HG03045 (cell line): ENCODE measurements around the gene MFGE8.
A peak's percentile ranks its signal among the peaks of the same experiment; 100 is the strongest.

ENCODE experiments used
- ATAC-seq: cut with Tn5 transposase; IDR thresholded peaks from one replicate; pipeline ENCODE4 v1.9.1; 2021; ENCODE audit warnings: mild to moderate bottlenecking, moderate library complexity; ENCODE audit not compliant: unreplicated experiment

Gene MFGE8

DNA sequence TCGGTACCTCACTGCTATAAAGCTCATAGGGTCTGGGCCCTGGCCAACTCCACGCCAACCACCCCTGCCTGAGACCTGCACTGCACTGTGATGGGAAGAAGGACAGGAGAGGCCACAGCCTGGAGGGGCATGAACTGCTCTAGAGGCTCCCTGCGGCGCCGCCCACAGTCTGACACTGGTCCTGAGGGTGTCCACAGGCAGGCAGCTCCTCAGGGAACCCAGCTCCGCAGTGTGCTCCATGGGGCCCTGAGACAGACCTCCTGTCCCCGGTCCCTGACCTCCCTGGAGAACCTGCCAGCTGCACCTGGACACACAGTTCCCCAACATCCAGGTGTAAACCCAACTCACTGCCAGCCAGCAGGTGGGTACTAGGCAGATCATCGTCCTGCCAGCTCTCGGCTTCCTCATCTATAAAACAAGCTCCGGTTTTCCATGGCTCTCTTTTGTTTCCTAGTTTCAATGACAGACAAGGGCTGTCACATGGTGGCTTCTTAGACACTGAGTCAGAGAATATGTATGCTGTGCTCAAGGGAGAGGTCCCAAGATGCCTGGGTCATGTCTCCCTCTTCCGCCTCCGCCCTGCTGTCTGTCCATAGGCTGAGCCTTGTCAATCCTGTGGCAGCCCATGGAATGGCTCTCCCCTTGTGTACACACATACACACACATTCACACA is 12.7 kb downstream of the MFGE8 start:
- ATAC-seq: no peak

DNA sequence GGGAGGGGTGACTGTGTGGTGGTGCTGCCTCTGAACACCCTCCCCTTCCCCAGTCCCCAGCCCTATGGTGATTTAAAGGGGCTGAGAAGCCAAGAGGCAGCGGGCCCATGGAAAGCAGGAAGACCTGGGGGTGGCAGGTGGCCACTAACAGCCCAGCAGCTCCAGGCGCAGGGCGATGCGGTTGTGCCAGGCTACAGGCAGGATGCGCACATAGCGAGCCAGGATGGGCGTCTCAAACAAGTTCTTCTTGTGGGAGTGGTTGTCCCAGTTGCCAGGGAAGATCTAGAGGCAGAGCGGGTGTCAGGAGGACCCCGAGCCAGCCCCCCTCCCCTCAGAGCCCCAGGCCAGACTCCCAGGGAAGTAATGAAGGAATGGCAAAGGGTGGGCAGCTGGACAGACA is 13.9 kb downstream of the MFGE8 start:
- no peak for ATAC-seq

DNA sequence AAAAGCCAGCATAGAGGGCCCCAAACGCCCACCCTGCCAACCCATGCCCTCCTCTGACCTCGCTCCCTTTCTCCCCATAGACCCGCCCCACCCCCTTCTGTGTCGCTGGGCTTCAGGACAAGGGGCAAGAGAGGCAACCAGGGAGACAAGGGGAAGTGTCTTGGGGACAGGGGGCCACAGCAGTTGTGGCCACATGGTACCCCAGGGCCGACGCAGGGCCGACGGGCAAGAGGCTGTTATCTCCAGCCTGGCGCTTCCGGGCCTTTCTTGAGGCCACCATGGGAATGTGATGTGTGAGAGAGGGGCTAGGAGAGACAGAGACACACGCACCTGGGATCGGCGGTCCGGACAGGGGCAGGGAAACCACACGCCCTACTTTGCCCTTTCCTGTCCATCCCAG is 14.4 kb downstream of the MFGE8 start:
- no peak for ATAC-seq

DNA sequence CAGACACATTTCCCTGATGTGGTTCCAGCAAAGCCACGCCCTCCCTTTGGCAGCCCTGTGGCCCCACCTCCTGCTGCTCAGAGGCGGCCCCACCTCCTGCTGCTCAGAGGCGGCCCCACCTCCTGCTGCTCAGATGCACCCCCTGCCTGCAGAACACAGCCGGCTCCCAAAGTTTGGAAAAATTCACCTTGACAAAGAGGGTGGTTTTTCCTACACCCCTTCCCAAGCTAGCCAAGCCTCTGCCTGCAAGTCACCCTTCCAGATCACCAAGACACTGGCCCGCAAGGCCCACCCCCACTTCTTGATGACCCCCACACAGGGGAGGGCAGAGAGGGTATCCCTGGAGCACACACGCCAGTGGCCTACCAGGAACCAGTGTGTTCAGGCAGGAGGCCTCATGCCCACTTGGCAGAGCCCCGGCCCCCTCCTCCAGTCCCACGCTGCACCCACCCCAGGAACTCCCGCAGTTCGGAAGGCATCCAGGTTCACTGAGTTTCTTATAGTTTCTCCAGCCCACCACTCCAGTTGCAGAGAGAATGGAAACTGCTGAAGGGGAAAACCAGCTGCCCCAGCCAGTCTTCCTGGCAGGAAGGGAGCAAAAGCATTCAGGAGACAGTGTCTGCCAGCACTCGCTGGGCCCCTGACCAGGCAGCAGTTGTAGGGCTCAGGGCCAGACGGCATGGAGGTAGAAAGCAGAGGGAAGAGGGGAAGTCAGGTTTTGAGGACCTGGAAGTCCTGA is 15.6 kb downstream of the MFGE8 start:
- ATAC-seq: peak; percentile 96

DNA sequence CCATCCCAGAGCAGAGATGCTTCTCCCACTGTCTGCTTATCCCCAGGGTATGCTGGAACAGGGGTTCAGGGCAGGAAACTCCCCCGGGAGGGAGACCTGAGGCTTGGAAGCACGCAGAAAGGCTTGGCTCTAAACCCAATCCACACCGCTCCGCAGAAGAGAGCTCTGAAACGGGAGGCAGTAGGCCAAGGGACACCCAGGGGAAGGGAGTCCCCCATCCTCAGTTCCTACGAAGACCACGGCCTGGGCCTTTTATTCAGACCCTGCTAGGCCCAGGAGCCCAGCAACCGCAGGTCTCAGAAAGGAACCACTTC is 16.1 kb downstream of the MFGE8 start:
- ATAC-seq: no peak

DNA sequence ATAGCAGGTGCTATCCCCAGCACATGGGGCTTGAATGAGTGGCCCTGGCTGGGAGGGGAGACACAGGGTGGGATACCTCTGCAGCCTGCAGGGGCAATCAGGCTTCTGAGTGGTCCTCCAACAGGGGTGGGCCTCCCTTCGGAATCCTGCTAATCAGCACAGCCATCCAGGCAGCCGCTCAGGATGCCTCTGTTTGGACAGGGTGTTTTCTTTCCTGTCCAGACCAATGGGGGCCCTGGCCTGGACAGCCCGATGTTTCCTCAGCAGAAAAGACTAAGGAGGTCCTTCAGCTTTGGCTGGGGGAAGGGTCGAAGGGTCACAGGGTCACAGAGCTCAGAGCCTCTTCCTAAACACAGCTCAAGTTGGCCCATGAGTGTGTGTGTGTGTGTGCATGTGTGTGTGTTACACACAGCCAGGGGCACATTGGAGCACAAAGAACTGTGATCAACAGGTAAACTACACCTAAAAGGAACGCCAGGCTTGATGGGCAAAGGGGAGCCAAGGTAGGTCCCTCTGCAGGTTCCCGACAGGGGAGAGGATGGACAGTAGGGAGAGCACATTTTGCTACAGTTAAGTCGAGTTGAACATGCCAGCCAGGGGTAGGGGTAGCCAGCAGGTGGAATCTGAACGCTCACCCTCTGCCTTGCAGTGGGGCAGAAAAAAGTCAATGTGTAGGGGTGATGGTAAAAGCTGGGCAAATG is 16.7 kb downstream of the MFGE8 start:
- ATAC-seq: no peak

DNA sequence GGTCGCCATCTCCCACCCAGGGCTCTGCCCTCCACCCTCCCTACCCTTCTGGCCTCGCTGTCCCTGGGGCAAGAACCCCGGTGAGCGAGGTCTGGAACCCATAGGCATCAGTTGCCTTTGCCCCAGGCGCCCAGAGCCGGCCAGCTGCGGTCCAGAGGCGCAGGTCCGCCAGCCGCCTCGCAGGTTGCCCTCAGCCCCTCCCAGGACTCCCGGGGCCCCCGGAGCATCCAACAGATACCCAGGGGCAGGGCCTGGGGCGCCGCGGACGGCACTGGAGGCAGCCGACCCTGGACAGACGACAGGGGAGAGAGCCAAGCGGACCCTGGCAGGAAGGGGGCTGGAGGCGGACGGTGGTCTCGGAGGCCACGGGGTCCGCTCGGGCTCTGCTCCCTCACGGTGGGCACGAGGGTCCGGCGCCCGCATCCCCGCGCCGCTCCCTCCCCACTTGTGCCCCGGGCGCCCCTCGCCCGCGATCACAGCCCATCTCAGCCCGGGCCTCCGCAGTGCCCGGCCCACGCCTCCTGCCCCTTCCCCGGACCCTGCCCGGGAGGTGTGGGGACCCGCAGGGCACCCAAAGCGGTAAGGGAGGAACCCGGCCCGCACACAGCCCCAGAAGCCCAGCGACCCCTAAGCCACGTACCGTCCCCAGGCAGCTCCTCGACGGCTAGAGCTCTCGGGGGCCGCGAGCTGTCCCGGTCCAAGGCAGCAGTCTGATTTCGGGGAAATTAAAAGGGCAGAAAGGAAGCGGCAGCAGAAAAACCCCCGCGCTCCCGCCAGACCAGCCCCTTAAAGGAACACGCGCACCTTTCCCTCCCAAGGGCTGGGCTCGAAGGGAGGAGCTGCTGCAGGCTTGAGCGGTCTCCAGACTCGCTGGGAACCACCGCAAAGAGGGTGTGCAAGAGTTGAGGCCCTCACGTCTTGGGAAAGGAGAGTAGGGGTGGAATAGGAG is 18.1 kb downstream of the MFGE8 start, which contains the start of gene HAPLN3:
Gene HAPLN3, minus strand, starts transcription at position 726 of the 949 bp plus-strand sequence. CDS start 8,246 bp downstream, outside the sequence.
- no peak for ATAC-seq

DNA sequence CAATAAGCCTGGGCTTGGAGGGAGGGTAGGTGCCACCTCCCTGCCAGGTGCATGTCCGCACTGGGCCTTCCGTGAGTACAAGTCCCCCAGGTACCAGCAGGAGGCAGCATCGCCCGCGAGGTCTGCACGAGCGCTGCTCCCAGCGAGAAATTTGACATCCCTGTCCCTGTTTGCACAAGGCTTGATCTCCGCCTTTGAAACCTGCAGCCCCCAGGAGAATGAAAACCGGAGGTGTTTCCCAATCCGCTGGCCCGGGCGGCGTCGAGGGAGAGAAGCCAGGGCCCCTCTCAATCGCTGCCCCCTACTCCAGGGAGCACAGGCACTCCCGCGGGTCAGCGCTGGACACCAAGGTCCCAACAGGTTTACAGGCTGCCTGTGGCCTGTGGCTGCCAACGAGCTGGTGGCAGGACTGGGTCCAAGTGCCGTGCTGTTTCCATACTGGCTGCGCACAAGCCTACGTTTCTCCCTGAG is 18.8 kb downstream of the MFGE8 start:
- peak; percentile 35 for ATAC-seq

DNA sequence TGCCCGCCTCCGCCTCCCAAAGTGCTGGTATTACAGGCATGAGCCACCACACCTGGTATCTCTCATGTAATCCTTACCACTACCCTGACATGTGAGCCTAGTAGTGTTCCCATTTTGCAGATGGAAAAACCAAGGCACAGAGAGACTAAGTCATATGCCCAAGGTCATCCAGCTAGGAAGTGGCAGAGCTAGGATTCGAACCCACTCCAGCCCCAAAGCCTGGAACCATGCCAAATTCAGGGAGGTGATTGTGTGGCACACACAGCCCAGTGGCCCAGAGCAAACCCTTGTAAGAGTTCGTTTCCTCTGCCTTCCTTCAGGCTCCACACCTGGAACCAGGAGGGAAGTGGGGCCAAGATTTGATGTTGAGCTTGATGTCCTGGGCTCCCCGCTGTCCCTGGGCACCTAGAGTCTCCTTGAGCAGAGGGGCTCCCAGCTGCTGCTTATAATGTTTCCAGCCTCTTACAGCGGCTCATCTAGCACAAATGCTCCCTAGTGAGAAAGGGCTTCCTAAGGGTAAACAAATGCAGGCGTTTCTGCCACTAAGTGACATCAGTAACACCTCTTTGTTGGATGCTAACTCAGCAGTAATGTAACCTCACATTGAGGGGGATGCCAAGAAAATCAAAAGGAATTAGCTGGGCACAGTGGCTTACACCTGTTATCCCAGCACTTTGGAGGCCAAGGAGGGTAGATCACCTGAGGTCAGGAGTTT is 21.5 kb downstream of the MFGE8 start:
- no peak for ATAC-seq

DNA sequence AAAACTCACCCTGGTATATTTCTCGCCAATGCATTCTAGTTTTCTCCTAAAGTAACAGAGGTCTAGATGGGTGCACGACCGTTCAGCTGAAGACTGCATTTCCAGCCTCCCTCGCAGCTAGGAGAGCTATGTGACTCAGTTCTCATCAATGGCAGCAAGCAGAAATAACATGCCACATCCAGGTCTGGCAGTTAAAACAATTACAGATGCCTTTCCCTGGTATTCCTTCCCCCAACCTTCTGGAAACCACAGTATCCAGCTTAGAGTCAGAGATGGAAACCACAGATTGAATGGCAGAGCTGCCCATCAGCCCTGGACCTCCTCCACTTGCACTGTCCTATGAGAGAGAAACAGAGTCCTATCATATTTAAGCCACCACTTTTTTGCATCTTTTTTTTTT is 22.7 kb downstream of the MFGE8 start:
- no peak for ATAC-seq

DNA sequence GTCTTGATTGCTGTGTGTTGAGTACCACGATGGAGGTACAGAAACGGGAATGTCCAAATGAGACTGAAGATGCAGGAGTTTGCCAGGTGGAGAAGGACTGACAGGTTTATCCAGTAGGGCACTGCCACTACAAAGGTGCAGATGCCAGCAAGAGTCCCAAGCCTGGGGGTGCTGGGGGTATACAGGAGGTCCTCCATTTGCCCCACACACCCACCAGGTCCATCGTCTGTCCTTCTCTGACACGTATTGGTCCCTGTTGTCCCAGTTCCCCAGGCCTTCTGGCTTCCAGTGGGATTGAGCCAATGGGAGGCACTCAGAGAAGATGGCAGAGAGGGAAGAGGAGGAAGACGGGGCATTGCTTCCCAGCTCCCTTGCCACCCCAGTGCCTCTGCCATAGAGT is 24.5 kb downstream of the MFGE8 start:
- ATAC-seq: no peak

DNA sequence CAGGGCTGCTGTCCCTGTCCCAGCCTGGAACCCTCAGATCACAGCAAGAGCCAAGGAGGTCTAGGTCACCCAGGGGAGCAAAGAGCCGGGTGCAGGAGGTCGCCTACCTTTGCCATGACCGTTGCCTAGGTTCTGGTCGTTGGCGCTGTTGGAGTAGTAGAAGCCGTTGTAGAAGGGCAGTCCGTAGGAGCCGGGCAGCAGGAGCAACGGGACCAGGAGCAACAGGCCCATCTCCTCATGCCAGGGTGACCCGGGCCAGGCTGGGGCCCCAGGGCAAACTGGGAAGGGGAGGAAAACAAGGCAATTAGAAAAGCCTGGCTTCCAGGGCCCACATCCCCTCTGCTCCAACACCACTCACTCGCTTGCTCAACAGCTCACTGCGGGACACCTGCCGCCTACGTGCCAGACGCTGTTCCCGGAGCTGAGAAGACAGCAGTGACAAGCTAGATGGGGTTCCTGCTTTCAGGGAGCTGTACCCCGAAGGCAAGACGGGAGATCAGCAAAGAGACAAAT is 26.1 kb downstream of the MFGE8 start:
- no peak for ATAC-seq

DNA sequence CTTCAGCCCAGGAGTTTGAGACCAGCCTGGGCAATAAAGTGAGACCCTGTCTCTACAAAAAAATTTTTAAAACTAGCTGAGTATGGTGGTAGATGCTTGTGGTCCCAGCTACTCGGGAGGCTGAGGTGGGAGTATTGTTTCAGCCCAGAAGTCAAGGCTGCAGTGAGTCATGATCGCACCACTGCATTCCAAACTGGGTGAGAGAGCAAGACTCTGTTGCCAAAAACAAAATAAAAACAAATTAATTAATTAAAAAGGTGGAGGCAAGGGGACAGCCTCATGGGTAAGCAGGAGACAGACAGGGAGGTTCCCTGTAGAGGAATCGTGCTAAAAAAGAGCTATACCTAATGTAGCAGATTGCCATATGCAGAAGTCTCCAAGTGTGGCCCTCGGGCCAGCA is 30.4 kb downstream of the MFGE8 start:
- no peak for ATAC-seq

DNA sequence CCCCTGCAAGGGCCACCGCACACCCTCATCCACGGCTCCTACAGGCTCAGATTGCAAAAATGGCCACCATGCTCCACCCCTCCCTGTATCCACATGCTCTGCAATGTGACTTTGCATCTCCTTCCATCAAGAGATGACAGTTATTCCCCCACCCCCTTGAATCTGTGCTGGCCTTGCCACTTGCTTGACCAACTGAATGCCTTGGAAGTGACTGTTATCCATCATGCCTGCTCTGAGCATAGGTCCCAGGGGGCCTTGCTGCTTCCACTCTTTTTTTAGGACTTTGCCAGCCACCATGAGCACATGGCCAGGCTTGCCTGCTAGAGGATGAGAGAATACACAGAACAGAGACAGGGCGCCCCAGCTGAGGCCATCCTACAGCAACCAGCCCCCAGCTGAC is 31.4 kb downstream of the MFGE8 start:
- no peak for ATAC-seq

DNA sequence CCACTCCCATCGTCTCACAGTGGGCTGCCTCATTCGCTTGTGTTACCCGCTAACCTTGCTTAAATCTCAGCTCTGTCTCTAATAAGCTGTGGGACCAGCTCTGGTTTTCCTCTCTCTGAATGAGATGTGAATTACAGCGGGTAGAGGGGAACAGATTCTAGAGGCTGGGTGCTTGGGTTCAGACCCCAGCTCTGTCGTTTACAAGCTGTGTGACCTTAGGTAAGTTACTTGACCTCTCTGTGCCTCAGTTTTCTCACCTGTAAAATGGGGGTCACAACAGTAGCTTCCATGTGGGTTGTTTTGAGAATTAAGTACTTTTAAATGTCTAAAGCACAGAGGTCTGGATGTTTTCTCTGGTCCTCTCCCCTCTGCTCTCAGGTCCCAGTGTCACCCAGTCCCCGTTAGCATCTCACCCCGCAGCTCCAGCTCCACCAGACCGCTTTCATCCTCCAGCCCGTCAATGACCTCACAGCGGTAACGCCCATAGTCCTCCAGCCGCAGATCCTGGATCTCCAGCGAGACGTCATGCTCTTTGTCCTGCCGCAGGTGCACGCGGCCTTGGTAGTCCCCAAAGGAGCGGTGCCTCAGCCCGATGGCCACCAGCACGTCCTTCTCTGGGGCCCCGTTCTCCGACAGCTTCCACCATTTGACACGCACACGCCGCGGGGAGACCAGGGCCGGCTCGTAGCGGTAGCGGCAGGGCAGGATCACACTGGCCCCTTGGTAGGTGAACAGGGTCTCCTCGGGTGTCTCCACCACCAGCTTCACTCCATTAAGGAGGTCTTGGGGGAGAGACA is 32.0 kb downstream of the MFGE8 start:
- ATAC-seq: no peak

DNA sequence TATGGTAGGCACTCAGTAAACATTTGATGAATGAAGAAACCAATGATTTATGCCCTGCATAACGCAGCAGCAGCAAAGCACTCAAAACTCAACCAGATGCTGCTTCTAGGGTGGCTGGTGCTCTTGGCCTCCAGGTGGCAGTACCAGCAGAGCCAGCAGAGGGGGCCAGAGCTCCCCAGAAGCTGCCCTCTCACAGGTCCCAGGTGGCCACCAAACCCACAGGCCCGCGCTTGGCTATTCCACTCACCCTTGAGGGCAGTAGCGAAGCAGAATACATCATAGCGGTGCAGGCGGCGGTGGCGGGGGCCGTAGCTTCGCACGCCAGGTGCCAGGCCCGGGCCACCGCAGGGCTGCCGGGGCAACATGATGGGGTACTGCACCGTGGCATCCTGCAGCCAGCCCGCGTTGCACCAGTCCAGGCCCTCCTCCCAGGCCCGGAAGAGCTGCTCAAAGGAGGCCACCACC is 34.4 kb downstream of the MFGE8 start:
- ATAC-seq: no peak

DNA sequence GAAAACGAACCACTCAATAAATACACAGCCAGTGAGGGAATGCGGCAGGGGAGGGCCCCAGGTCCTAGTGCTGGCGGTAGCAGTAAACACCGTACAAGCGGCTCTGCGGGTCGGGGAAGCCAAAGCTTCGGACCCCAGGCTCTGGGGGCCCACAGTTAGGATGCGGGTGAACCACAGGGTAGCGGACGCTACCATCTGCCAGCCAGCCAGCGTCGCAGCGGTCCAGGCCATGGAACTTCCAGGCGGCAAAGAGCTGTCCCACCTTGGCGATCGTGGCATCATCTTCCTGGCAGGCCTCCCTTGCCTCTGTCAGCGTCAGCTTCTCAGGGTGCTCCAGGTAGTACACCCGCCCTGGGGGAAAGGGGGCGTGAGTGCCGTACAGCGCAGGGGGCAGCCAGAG is 35.3 kb downstream of the MFGE8 start:
- no peak for ATAC-seq

DNA sequence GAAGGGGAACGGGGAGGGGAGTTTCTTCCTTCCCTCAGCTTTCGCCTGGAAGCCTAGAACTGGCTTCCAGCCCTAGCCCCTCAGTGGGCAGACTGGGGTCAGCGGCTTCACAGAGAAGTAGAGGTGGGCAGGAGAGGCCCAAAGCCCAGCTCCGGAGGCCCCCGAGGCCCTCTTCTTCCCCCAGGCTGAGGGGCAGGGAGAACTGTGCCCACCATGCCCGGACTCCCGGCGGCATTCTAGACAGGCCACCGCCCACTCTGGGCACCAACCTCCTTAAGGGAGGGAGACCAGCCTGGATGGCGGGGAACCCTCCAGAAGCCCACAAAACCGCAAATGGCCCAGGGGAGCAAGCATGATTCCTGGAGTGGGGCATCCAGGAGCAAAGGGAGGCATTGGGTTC is 35.8 kb downstream of the MFGE8 start:
- no peak for ATAC-seq

DNA sequence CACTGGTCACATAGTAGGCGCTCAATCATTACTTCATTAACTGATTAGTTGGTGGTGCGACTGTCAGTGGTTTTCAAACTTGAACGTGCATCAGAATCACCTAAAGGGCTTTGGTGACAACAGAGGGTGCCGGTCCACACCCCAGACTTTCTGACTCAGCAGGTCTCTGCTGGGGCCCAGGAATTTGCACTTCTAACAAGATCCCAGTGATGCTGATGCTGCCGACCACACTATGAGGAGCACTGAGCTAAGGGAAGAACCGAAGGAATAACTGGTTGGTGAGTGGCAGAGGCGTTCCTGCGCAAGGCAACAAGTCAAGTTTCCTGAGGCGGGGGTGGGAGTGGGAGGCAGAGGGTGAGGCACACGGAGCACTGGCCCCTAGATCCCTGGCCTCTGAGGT is 36.6 kb downstream of the MFGE8 start:
- ATAC-seq: no peak
